OCI-LY3 (cell line): ENCODE measurements around the gene TTLL11.

ENCODE experiments used
- EZH2phosphoT487 ChIP-seq: fragments of 200-600 bp; shearing (Covaris generic); IDR thresholded peaks from 2 replicates; pipeline ENCODE4 v1.6.1; 2018; ENCODE audit warnings: antibody characterized with exemption, mixed run types, low read depth
- TF ChIP-seq, protein P1 (sequence below): fragments of 200-600, 300-600 bp; sonication (generic); IDR thresholded peaks from 2 replicates; pipeline ENCODE4 v1.5.1; 2014; ENCODE audit warnings: antibody characterized with exemption, low read length, low read depth

DNA sequence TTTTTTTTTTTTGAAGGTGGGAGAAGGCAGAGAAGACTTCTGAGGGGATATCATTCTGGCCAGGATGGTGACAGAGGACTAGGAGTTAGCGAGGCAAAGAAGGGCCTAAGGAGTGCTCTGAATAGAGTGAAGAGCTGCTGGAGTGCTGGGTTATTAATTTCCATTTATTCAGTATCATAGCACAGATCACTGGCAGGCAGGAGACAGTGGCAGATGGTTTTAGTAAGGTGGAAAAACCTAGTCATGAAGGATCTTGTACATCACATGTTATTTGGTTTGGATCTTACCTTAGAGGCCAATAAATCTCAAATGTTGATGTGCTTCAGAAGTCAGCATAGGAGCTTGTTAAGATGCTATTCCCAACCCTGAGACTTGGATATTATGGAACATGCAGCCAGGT lies 165.5 kb downstream of the TTLL11 start:
- TF ChIP-seq, protein P1, sequence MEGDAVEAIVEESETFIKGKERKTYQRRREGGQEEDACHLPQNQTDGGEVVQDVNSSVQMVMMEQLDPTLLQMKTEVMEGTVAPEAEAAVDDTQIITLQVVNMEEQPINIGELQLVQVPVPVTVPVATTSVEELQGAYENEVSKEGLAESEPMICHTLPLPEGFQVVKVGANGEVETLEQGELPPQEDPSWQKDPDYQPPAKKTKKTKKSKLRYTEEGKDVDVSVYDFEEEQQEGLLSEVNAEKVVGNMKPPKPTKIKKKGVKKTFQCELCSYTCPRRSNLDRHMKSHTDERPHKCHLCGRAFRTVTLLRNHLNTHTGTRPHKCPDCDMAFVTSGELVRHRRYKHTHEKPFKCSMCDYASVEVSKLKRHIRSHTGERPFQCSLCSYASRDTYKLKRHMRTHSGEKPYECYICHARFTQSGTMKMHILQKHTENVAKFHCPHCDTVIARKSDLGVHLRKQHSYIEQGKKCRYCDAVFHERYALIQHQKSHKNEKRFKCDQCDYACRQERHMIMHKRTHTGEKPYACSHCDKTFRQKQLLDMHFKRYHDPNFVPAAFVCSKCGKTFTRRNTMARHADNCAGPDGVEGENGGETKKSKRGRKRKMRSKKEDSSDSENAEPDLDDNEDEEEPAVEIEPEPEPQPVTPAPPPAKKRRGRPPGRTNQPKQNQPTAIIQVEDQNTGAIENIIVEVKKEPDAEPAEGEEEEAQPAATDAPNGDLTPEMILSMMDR: no peak
- TF ChIP-seq EZH2phosphoT487: no peak
